HG03280 (cell line): ENCODE measurements around the gene RBMS3.

Experiments used
- ATAC-seq: cut with Tn5 transposase; IDR thresholded peaks from one replicate; pipeline ENCODE4 v1.9.1; 2021; ENCODE audit warnings: mild to moderate bottlenecking, moderate library complexity; ENCODE audit not compliant: unreplicated experiment

Gene RBMS3

GRCh38 chr3:29275309-29275708 is 5.6 kb upstream of the RBMS3 start:
- no peak for ATAC-seq

- no peak for ATAC-seq
Observed at GRCh38 chr3:29277249-29277648, 3.6 kb upstream of the RBMS3 start.

- no peak for ATAC-seq
Observed at GRCh38 chr3:29279286-29279685, 1.6 kb upstream of the RBMS3 start.

- ATAC-seq = no peak
Observed at GRCh38 chr3:29279806-29280205, 1.1 kb upstream of the RBMS3 start.

GRCh38 chr3:29281094-29281343 is 148 bp downstream of the RBMS3 start:
- ATAC-seq = no peak

- no peak for ATAC-seq
Observed at GRCh38 chr3:29281344-29282241, 722 bp downstream of the RBMS3 start.

- ATAC-seq = no peak
Observed at GRCh38 chr3:29282427-29283230, 1.8 kb downstream of the RBMS3 start.

GRCh38 chr3:29283231-29284119 is 2.6 kb downstream of the RBMS3 start:
- no peak for ATAC-seq

- no peak for ATAC-seq
Observed at GRCh38 chr3:29284497-29284896, 3.6 kb downstream of the RBMS3 start.

- ATAC-seq = no peak
Observed at GRCh38 chr3:29285471-29286071, 4.7 kb downstream of the RBMS3 start.

GRCh38 chr3:29286478-29287240 is 5.8 kb downstream of the RBMS3 start:
- ATAC-seq = no peak

- no peak for ATAC-seq
Observed at GRCh38 chr3:29290596-29290995, 9.7 kb downstream of the RBMS3 start.

GRCh38 chr3:29291260-29291981 is 10.6 kb downstream of the RBMS3 start:
- ATAC-seq = no peak

- ATAC-seq = no peak
Observed at GRCh38 chr3:29291982-29292363, 11.1 kb downstream of the RBMS3 start.

- ATAC-seq = no peak
Observed at GRCh38 chr3:29293421-29293820, 12.6 kb downstream of the RBMS3 start.

- no peak for ATAC-seq
Observed at GRCh38 chr3:29297998-29298397, 17.1 kb downstream of the RBMS3 start.

- no peak for ATAC-seq
Observed at GRCh38 chr3:29301332-29302019, 20.6 kb downstream of the RBMS3 start.

- ATAC-seq = no peak
Observed at GRCh38 chr3:29302619-29303018, 21.7 kb downstream of the RBMS3 start.

GRCh38 chr3:29307295-29307694 is 26.4 kb downstream of the RBMS3 start:
- no peak for ATAC-seq
